Peyer's patch (tissue), 4 donors: ENCODE results near the gene MGRN1. TPM values are rescaled to one million over a fixed set of nuclear protein-coding genes. Genes with fewer than 3 reads are reported as not detected.

Experiments
- DNase-seq, 3 donors: peaks; one replicate each; pipeline ENCODE4 v3.0.0-alpha.2; 2017 to 2019
- H3K27ac ChIP-seq, 4 donors: fragments of 200-600 bp; sonication (generic); one replicate each; pipeline ENCODE4 v1.5.1; 2016 to 2019
- H3K27me3 ChIP-seq, 2 donors: fragments of 200-600 bp; sonication (generic); one replicate each; pipeline ENCODE4 v1.5.1; 2019
- H3K36me3 ChIP-seq, 3 donors: fragments of 200-600 bp; sonication (generic); one replicate each; pipeline ENCODE4 v1.5.1; 2016 to 2019
- H3K4me1 ChIP-seq, 4 donors: fragments of 200-600 bp; sonication (generic); one replicate each; pipeline ENCODE4 v1.5.1; 2016 to 2019
- H3K4me3 ChIP-seq, 4 donors: fragments of 200-600 bp; sonication (generic); 1 replicate in 3 of 4; 2 replicates in 1 of 4; pipeline ENCODE4 v1.5.1; 2016 to 2019; ENCODE audit warnings: mild to moderate bottlenecking in 1 of 4
- H3K9me3 ChIP-seq, 4 donors: fragments of 200-600 bp; sonication (generic); one replicate each; pipeline ENCODE4 v1.5.1; 2016 to 2019; ENCODE audit warnings: mild to moderate bottlenecking in 1 of 4
- POLR2A ChIP-seq, 2 donors: fragments of 450-650 bp; IDR thresholded peaks; one replicate each; pipeline ENCODE4 v1.5.1; 2017; ENCODE audit warnings: antibody characterized with exemption in 2 of 2, mild to moderate bottlenecking in 2 of 2, moderate library complexity in 2 of 2
- total RNA-seq, 4 donors: library from RNA; depleted of rRNA; stranded (reverse); fragments of >200 nt; gene quantifications; one replicate each; pipeline ENCODE4 v1.1.0, GENCODE V29; 2016
- TF ChIP-seq, protein P1 (sequence below), 6 experiments: fragments of 450-650 bp in 4 of 6; fragments of 200-600 bp in 2 of 6; sonication (generic) in 1 of 6; IDR thresholded peaks; one replicate each; pipeline ENCODE4 v1.5.1; 2017 to 2019; ENCODE audit warnings: antibody characterized with exemption in 6 of 6, mild to moderate bottlenecking in 3 of 6, moderate library complexity in 1 of 6

The MGRN1 gene
- total RNA-seq, 4 donors from 2014 or later = 74.1 to 147 (median 93.8) TPM

DNA sequence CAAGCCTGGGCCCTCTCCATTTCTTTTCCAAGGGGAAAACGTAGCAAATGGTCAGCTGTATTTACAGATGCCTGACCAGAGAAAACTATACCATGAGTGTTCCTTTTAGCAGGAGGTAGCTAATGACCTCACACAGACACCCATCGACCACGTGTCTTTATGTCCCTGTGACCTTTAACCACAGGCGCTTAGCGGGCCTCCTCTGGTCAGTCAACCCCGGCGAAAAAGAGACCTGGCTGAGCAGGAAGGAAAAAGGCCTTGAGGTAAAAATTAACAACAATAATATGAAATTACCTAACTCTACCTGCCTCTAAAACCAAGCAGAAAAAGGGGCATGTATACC, 77.8 kb downstream of the MGRN1 start:
- no peak for DNase-seq

DNA sequence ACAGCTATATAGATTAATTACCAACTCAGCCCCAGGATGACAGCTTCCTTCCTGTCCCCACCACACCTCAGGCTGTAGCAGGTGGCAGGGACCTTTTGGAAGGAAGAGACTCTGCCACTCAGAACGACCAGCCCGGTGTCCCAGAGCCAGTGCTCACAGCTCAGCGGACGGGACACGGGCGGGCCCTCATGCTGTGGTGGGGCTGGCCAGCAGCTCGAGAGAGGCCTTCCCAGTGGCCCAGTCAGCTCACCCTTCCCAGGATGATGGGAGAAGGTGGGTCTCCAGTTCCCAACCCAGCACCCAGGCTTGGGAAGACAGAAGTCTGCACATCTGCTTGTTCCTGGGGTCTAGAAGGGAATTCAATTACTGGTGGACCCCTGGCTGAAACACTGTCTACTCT, 79.3 kb downstream of the MGRN1 start:
- H3K27me3 ChIP-seq = no peaks in the 10 kb centered on the region
- TF ChIP-seq POLR2A (IDR thresholded peaks at IDR 0.05) = no peak
- TF ChIP-seq, protein P1, sequence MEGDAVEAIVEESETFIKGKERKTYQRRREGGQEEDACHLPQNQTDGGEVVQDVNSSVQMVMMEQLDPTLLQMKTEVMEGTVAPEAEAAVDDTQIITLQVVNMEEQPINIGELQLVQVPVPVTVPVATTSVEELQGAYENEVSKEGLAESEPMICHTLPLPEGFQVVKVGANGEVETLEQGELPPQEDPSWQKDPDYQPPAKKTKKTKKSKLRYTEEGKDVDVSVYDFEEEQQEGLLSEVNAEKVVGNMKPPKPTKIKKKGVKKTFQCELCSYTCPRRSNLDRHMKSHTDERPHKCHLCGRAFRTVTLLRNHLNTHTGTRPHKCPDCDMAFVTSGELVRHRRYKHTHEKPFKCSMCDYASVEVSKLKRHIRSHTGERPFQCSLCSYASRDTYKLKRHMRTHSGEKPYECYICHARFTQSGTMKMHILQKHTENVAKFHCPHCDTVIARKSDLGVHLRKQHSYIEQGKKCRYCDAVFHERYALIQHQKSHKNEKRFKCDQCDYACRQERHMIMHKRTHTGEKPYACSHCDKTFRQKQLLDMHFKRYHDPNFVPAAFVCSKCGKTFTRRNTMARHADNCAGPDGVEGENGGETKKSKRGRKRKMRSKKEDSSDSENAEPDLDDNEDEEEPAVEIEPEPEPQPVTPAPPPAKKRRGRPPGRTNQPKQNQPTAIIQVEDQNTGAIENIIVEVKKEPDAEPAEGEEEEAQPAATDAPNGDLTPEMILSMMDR (IDR thresholded peaks at IDR 0.05) = no peak
- no peak overlapping the region for H3K4me3 ChIP-seq
- H3K4me1 ChIP-seq = no peaks in the 10 kb centered on the region
- H3K9me3 ChIP-seq = no peaks in the 10 kb centered on the region
- no peak overlapping the region for H3K27ac ChIP-seq
- peaks cover 0 to 54% (median 0%) of the 10 kb centered on the region in 3 donors for H3K36me3 ChIP-seq
- DNase-seq = no peak

More for the DNA sequence above, 77.8 kb downstream of the MGRN1 start:
- Histone ChIP-seq H3K27me3 (no peaks in the 10 kb centered on the region), H3K4me3 (no peak overlapping the region), H3K9me3 (no peaks in the 10 kb centered on the region), H3K36me3 (peaks cover 0 to 69% (median 0%) of the 10 kb centered on the region in 3 donors), H3K4me1 (no peaks in the 10 kb centered on the region), H3K27ac (no peak overlapping the region)
- no peak for TF ChIP-seq POLR2A (IDR thresholded peaks at IDR 0.05)
- TF ChIP-seq, protein P1 (IDR thresholded peaks at IDR 0.05) = no peak

DNA sequence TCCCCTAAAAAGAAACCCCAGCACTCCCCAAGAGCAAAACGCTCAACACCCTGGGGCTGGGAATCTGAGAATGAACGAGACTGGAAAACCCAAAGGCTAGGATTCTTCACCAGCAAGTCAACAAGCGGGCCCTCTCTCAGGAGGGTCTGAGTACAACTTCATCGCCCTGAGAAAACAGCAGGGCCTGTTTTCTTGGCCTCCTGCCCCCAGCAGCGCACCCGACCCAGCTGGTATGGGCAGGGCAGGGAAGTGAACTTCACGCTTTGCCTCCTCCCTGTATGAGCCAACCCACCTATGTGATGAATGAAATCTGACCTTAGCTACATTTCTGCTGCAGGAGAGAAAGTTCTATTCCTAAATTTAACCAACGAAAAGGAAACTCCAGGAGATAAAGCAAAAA, 79.9 kb downstream of the MGRN1 start:
- Histone ChIP-seq H3K36me3 (peaks cover 0 to 51% (median 0%) of the 10 kb centered on the region in 3 donors), H3K4me3 (no peak overlapping the region), H3K27ac (no peak overlapping the region), H3K9me3 (no peaks in the 10 kb centered on the region), H3K4me1 (no peaks in the 10 kb centered on the region), H3K27me3 (no peaks in the 10 kb centered on the region)
- DNase-seq = no peak
- TF ChIP-seq, protein P1 (IDR thresholded peaks at IDR 0.05) = no peak

DNA sequence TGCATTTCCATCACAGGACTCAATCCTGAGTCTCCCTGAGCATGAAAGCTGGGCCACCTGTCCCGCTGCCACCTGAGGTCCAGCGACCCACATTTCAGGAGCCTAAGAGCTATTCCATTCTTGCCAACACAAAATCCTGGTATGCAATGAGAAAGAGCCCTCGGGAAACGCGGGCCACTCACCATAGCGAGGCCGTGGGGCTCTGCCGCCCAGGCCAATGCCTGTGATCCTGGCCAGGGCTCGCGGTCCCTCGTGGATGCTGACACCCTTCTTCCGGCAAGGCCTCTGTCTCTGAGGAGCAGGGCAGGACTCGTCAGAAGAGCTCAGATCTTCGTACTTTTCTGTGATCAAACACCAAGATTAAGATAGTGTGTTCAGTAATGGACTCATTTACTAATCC, 80.3 kb downstream of the MGRN1 start:
- peaks cover 0 to 51% (median 0%) of the 10 kb centered on the region in 3 donors for H3K36me3 ChIP-seq
- H3K4me1 ChIP-seq = no peaks in the 10 kb centered on the region
- no peaks in the 10 kb centered on the region for H3K27me3 ChIP-seq
- no peak overlapping the region for H3K27ac ChIP-seq
- DNase-seq = no peak
- no peak for TF ChIP-seq POLR2A (IDR thresholded peaks at IDR 0.05)
- TF ChIP-seq, protein P1 (IDR thresholded peaks at IDR 0.05) = no peak
- no peak overlapping the region for H3K4me3 ChIP-seq
- no peaks in the 10 kb centered on the region for H3K9me3 ChIP-seq

DNA sequence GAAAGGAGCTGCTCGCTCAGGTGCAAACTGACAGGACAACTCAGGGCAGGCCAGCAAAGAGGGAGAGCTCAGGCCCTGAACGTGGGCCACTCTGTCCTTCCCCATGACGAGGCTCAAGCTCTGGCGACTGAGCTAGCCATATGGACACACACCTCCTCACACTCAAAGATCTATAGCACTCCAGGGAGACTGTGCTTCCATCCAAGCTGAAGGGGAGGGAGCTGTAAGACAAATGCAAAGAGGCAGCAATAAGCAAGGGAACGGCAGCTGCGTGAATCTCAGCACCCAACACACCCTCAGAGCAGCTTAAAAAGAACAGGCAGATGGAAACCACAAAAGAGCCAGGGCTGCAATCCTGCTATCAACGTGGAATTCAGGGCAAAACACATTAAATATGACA, 82.2 kb downstream of the MGRN1 start:
- TF ChIP-seq, protein P1 (IDR thresholded peaks at IDR 0.05) = no peak
- TF ChIP-seq POLR2A (IDR thresholded peaks at IDR 0.05) = no peak
- H3K4me1 ChIP-seq = no peaks in the 10 kb centered on the region
- H3K4me3 ChIP-seq = no peak overlapping the region
- H3K9me3 ChIP-seq = no peaks in the 10 kb centered on the region
- DNase-seq = no peak
- H3K27me3 ChIP-seq = no peaks in the 10 kb centered on the region
- peaks cover 0 to 39% (median 0%) of the 10 kb centered on the region in 3 donors for H3K36me3 ChIP-seq
- no peak overlapping the region for H3K27ac ChIP-seq

DNA sequence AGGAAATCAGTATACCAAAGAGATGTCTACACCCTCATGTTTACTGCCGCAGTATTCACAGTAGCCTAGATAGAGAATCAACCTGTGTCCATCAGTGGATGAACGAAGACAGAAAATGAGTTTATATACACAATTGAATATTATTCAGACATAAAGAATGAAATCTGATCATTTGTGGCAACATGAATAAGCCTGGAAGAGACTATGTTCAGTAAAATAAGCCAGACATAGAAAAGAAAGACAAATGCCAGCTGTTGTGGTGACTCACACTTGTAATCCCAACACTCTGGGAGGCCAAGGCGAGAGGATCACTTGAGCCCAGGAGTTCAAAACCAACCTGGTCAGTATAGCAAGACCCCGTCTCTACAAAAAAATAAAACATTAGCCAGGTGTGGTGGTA, 84.9 kb downstream of the MGRN1 start:
- no peak overlapping the region for H3K4me3 ChIP-seq
- peaks cover 0 to 49% (median 0%) of the 10 kb centered on the region in 3 donors for H3K36me3 ChIP-seq
- H3K9me3 ChIP-seq = no peaks in the 10 kb centered on the region
- H3K27me3 ChIP-seq = no peaks in the 10 kb centered on the region
- no peak overlapping the region for H3K27ac ChIP-seq
- no peak for TF ChIP-seq POLR2A (IDR thresholded peaks at IDR 0.05)
- TF ChIP-seq, protein P1 (IDR thresholded peaks at IDR 0.05) = no peak
- H3K4me1 ChIP-seq = no peaks in the 10 kb centered on the region
- no peak for DNase-seq
